ENCODE measurements around the gene KCNH4. TPM values are rescaled to one million over a fixed set of nuclear protein-coding genes. Genes with fewer than 3 reads are reported as not detected.

The KCNH4 gene
- total and polyA plus RNA-seq, 7 donors, result 0.01 to 0.17 (median 0.08) TPM; not detected in 2

DNA sequence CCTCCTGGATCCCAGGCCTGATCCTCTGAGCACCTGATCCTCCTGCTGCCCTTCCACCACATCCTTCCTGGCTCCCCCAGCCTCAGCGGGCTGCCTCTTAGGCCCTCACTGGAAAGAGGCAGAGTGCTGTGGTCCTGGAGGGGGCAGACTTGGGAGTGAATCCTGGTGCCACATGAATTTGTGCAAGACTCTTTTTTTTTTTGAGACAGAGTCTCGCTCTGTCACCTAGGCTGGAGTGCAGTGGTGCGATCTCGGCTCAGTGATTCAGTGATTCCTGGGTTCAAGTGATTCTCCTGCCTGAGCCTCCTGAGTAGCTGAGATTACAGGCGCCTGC, 10.3 kb upstream of the KCNH4 start:
- DNase-seq (peak in 1 of 2 donors; percentile 19), ATAC-seq (no peak)
- H3K4me1 ChIP-seq, result peaks cover 12% of the 10 kb centered on the region
- intact Hi-C loops (cut with DNase I), result no loop called here
- no peak overlapping the region for H3K4me3 ChIP-seq
- TF ChIP-seq, protein P1, sequence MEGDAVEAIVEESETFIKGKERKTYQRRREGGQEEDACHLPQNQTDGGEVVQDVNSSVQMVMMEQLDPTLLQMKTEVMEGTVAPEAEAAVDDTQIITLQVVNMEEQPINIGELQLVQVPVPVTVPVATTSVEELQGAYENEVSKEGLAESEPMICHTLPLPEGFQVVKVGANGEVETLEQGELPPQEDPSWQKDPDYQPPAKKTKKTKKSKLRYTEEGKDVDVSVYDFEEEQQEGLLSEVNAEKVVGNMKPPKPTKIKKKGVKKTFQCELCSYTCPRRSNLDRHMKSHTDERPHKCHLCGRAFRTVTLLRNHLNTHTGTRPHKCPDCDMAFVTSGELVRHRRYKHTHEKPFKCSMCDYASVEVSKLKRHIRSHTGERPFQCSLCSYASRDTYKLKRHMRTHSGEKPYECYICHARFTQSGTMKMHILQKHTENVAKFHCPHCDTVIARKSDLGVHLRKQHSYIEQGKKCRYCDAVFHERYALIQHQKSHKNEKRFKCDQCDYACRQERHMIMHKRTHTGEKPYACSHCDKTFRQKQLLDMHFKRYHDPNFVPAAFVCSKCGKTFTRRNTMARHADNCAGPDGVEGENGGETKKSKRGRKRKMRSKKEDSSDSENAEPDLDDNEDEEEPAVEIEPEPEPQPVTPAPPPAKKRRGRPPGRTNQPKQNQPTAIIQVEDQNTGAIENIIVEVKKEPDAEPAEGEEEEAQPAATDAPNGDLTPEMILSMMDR (IDR thresholded peaks at IDR 0.05), result no peak
- H3K9me3 ChIP-seq, result no peaks in the 10 kb centered on the region
- 93 to 100% (median 96%) methylated on average over 5 of the region's 5 CpGs for WGBS, 3 donors
- peaks cover 0 to 6% of the 10 kb centered on the region in 2 donors for H3K36me3 ChIP-seq (ENCODE audit: insufficient read depth in 1 of 2, low read depth in 1 of 2)
- no peaks in the 10 kb centered on the region for H3K27me3 ChIP-seq (ENCODE audit: insufficient read depth in 3 of 3, low read length in 2 of 3)
- no peak overlapping the region for H3K27ac ChIP-seq

DNA sequence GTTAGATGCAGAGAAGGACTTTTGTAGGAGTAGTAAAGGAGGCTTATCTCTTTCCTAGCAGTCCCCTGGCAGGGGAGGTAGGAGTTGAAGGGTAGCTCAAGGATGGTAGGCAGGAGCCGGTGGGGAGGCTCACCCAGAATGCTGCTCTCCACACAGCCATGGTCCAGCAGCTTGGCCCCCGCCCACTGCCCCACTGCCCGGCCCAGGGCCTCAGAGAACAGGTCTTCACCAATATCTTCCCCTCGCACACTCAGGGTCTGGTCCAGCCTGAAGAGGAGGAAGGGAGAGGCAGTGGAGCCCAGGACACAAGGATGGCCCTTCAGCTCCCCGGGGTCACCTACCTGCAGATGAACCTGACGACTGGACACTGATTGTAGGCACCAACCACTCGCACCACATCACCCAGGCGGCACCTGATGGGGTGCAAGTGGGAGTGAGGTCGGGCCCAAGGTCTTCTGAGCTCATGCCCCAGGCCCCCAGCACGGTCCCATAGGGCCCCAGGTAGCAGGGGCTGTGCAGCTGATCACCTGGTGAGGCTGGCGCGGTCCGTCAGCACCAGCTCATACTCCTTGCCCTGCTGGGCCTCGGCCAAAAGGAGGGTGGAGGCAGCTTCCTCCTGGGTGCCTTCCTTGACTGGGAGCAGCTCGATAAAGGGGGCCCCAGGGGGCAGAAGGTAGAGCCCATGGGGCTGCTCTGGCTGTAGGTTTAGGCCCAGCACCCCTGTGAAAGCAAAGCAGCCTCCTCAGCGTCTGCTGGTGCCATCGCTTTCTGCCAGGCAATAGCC, 9.7 kb upstream of the KCNH4 start:
- no peak for ATAC-seq
- peaks cover 0 to 6% of the 10 kb centered on the region in 2 donors for H3K36me3 ChIP-seq (ENCODE audit: insufficient read depth in 1 of 2, low read depth in 1 of 2)
- H3K4me1 ChIP-seq, result peaks cover 12% of the 10 kb centered on the region
- H3K27me3 ChIP-seq (ENCODE audit: insufficient read depth in 3 of 3, low read length in 2 of 3), result no peaks in the 10 kb centered on the region
- intact Hi-C loops (cut with DNase I), result no loop called here
- DNase-seq, result peak in 1 of 2 donors; percentile 43
- TF ChIP-seq, protein P1 (IDR thresholded peaks at IDR 0.05), result no peak
- WGBS, 3 donors, result 86 to 94% (median 90%) methylated on average over 16 to 17 of the region's 17 CpGs
- H3K4me3 ChIP-seq, result no peak overlapping the region
- H3K27ac ChIP-seq, result no peak overlapping the region
- H3K9me3 ChIP-seq, result no peaks in the 10 kb centered on the region

DNA sequence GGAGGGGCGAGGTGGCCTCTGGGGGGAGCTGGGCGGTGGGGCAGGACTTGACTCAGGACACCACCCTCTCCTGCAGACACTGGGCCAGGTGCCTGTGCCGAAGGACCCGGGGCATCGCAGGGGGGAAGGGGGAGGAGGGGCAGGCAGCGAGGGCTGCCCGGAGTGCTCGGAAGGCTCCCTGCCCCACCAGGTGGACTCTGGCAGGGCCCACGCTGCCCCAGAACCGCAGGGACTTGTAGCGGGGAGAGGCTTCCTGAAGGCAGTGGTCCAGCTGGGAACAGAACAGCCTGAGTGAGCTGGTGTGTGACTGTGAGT, 8.7 kb upstream of the KCNH4 start:
- WGBS, 3 donors, result 69 to 78% (median 74%) methylated on average over 11 of the region's 11 CpGs
- Histone ChIP-seq H3K4me3 (no peak overlapping the region), H3K27ac (no peak overlapping the region), H3K27me3 (ENCODE audit: insufficient read depth in 3 of 3, low read length in 2 of 3) (no peaks in the 10 kb centered on the region), H3K4me1 (peaks cover 17% of the 10 kb centered on the region), H3K36me3 (ENCODE audit: insufficient read depth in 1 of 2, low read depth in 1 of 2) (peaks cover 0 to 6% of the 10 kb centered on the region in 2 donors), H3K9me3 (no peaks in the 10 kb centered on the region)
- TF ChIP-seq, protein P1 (IDR thresholded peaks at IDR 0.05), result no peak
- DNase-seq (peak in 1 of 2 donors; percentile 25), ATAC-seq (no peak)
- intact Hi-C loops (cut with DNase I), result no loop called here

DNA sequence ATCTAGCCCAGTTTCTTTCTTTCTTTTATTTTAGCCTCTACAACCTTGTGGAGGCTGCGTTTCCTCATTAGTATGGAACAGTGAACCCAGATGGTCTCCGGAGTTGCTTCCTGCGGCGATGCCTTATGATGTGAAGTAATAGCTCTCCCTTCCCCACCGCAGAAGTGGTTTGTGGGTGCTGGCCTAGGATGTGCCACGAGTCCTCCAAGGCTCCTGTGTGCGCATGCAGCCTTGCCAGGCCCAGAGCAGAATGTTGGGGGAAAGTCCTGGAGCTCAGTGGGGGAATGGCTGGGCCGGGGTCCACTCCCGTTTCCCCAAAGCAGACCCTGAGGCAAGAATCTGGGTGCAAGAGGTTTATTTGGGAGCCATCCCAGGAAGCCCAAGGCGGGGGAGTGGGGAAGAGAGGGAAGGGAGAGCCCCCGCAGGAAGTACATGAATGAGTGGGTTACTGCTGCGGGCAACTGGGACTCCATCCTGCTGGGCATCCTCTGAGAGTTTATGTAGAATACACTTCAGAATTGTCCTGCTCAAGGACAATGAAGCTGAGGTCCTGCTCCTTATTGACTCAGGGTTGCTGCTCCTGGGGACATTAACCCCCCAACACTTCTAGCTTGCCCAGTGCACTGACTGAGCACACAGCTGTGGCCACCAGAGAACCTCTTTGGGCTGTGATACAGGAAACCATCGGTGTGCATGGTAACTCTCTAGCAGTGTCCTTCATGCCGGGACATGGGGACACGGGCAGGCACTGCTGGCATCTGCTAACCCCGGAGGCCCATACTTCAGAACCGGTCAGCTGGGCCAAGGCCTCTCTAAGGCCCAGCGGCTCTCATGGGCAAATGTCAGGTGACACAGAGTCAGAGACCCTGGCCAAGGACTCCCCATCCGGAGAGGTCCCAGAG, 8.1 kb upstream of the KCNH4 start:
- Histone ChIP-seq H3K9me3 (no peaks in the 10 kb centered on the region), H3K4me1 (peaks cover 22% of the 10 kb centered on the region), H3K27ac (no peak overlapping the region), H3K4me3 (no peak overlapping the region), H3K27me3 (ENCODE audit: insufficient read depth in 3 of 3, low read length in 2 of 3) (no peaks in the 10 kb centered on the region), H3K36me3 (ENCODE audit: insufficient read depth in 1 of 2, low read depth in 1 of 2) (peaks cover 0 to 6% of the 10 kb centered on the region in 2 donors)
- no peak for ATAC-seq
- TF ChIP-seq, protein P1 (IDR thresholded peaks at IDR 0.05), result no peak
- intact Hi-C loops (cut with DNase I), result no loop called here
- peak in 1 of 2 donors; percentile 27 for DNase-seq
- WGBS, 3 donors, result 73 to 77% (median 73%) methylated on average over 19 of the region's 19 CpGs
